Vagina (tissue), 2 donors: ENCODE data around the gene RUNDC1. TPM values are rescaled to one million over a fixed set of nuclear protein-coding genes. Genes with fewer than 3 reads are reported as not detected.

ENCODE experiments used
- DNase-seq, 2 donors: peaks; one replicate each; pipeline ENCODE4 v3.0.0-alpha.2; 2017; ENCODE audit errors: extremely low spot score in 2 of 2
- H3K27ac ChIP-seq: fragments of 200-600 bp; sonication (generic); one replicate; pipeline ENCODE4 v1.5.1; 2019
- H3K27me3 ChIP-seq: fragments of 200-600 bp; sonication (generic); one replicate; pipeline ENCODE4 v1.5.1; 2019
- H3K36me3 ChIP-seq, 2 donors: fragments of 200-600 bp; sonication (generic); one replicate each; pipeline ENCODE4 v1.5.1; 2017 to 2019
- H3K4me1 ChIP-seq: fragments of 200-600 bp; sonication (generic); one replicate; pipeline ENCODE4 v1.5.1; 2019
- H3K4me3 ChIP-seq, 2 donors: fragments of 200-600 bp; sonication (generic); 1 replicate in 1 of 2; 2 replicates in 1 of 2; pipeline ENCODE4 v1.5.1; 2016 to 2019
- H3K9me3 ChIP-seq: fragments of 200-600 bp; sonication (generic); one replicate; pipeline ENCODE4 v1.5.1; 2019
- POLR2A ChIP-seq, 2 donors: fragments of 450-650 bp; IDR thresholded peaks; one replicate each; pipeline ENCODE4 v1.6.1; 2017; ENCODE audit warnings: antibody characterized with exemption in 2 of 2, mild to moderate bottlenecking in 2 of 2, moderate library complexity in 2 of 2
- POLR2AphosphoS5 ChIP-seq, 2 donors: sonication (generic); formaldehyde crosslinking; IDR thresholded peaks; one replicate each; pipeline ENCODE4 v1.9.0; 2017; ENCODE audit warnings: antibody characterized with exemption in 2 of 2, mild to moderate bottlenecking in 2 of 2, low read depth in 1 of 2; ENCODE audit not compliant: insufficient read depth in 1 of 2
- intact Hi-C: fragments of 100-400 bp; cut with DNase I; formaldehyde crosslinking; loops from one replicate; pipeline ENCODE4 v1.15.1; 2023
- total RNA-seq: library from RNA; depleted of rRNA; stranded (reverse); fragments of >200 nt; gene quantifications from one replicate; pipeline ENCODE4 v1.2.3, GENCODE V29; 2016
- TF ChIP-seq, protein P1 (sequence below), 3 experiments: fragments of 450-650 bp in 2 of 3; fragments of 200-600 bp in 1 of 3; sonication (generic) in 1 of 3; IDR thresholded peaks; one replicate each; pipeline ENCODE4 v1.5.1; 2017 to 2019; ENCODE audit warnings: antibody characterized with exemption in 3 of 3, mild to moderate bottlenecking in 2 of 3, moderate library complexity in 2 of 3

RUNDC1 gene
- total RNA-seq, 1 donor from 2014 or later = 21.4 TPM

DNA sequence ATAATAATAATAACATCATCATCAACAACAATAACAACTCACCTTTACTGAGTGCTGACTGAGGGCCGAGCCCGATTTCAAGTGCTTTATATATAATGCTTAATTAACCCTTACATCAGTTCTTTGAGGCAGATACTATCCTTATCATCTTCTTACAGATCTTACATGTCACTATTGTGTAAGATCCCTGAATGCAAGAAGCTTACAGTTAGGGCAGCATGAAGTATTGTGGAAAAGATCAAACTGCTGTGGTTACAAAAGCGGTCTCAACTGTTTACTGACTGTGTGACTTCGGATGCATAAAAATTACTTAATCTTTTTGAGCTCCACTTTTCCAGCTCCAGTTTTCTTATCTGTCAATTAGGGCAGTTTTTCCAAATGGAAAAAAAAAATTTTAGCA, 38.6 kb downstream of the RUNDC1 start:
- no peak overlapping the region for H3K4me3 ChIP-seq
- intact Hi-C loops = no loop called here
- peaks cover 0 to 28% of the 10 kb centered on the region in 2 donors for H3K36me3 ChIP-seq
- H3K4me1 ChIP-seq = peaks cover 65% of the 10 kb centered on the region
- peak overlapping the region; percentile 99 for H3K27ac ChIP-seq
- no peaks in the 10 kb centered on the region for H3K9me3 ChIP-seq
- TF ChIP-seq, protein P1, sequence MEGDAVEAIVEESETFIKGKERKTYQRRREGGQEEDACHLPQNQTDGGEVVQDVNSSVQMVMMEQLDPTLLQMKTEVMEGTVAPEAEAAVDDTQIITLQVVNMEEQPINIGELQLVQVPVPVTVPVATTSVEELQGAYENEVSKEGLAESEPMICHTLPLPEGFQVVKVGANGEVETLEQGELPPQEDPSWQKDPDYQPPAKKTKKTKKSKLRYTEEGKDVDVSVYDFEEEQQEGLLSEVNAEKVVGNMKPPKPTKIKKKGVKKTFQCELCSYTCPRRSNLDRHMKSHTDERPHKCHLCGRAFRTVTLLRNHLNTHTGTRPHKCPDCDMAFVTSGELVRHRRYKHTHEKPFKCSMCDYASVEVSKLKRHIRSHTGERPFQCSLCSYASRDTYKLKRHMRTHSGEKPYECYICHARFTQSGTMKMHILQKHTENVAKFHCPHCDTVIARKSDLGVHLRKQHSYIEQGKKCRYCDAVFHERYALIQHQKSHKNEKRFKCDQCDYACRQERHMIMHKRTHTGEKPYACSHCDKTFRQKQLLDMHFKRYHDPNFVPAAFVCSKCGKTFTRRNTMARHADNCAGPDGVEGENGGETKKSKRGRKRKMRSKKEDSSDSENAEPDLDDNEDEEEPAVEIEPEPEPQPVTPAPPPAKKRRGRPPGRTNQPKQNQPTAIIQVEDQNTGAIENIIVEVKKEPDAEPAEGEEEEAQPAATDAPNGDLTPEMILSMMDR (IDR thresholded peaks at IDR 0.05) = no peak
- no peak for TF ChIP-seq POLR2A (IDR thresholded peaks at IDR 0.05)
- no peak for TF ChIP-seq POLR2AphosphoS5 (IDR thresholded peaks at IDR 0.05; ENCODE audit: insufficient read depth in 1 of 2, low read depth in 1 of 2)
- H3K27me3 ChIP-seq = no peaks in the 10 kb centered on the region
- no peak for DNase-seq

DNA sequence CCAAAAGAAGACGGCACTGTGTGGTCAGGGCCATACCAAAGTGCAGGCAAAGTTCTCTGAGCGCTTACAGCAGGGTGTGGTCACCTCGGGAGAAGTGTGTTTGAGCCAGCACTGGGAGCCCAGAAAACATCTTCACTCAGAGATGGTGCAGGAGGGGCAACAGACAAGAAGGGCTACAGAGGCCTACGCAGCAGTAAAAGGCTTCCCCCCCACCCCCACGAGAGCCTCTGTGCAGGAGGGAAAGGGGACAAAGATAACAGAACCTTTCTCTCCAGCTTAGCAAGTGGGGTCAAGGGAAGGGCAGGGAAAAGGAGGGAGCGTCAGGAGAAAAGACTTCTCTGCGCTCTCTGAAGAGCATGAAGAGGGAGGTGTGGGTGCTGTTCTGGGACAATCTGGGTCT, 39.1 kb downstream of the RUNDC1 start:
- Histone ChIP-seq H3K9me3 (no peaks in the 10 kb centered on the region), H3K4me3 (peak overlapping the region; percentile 5 to 100), H3K4me1 (peaks cover 65% of the 10 kb centered on the region), H3K27me3 (no peaks in the 10 kb centered on the region), H3K27ac (peak overlapping the region; percentile 99), H3K36me3 (peaks cover 0 to 27% of the 10 kb centered on the region in 2 donors)
- TF ChIP-seq, protein P1 (IDR thresholded peaks at IDR 0.05) = no peak
- no peak for TF ChIP-seq POLR2A (IDR thresholded peaks at IDR 0.05)
- TF ChIP-seq POLR2AphosphoS5 (IDR thresholded peaks at IDR 0.05; ENCODE audit: insufficient read depth in 1 of 2, low read depth in 1 of 2) = no peak
- no peak for DNase-seq
- intact Hi-C loops = no loop called here

DNA sequence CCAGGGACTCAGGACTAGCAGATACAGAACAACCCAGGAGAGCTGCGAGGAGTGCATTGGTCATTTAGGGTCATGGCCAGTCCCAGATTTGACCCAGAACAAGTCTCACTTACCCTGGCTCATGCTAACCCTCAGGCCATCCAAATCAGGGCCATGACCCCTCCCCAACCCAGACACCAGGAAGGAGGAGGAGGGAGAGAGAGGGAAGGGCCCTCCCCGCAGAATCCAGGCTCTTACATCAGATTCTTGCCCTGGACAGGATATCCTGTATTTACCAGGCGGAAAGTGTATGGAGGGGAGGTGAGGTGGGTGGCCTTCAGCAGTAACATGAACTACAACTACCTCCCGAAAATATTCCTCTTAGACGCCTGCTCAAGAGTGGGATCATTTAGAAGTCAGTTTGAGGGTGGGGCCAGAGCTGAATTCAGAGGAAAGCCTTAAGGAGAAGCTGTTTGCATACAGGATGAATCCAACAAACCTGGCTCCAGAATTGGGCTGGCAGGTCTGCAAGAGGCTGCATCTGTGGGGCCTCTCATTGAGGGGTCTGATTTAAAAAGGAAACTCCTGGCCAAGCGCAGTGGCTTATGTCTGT, 39.8 kb downstream of the RUNDC1 start:
- no peak for DNase-seq
- TF ChIP-seq POLR2AphosphoS5 (IDR thresholded peaks at IDR 0.05; ENCODE audit: insufficient read depth in 1 of 2, low read depth in 1 of 2) = no peak
- TF ChIP-seq POLR2A (IDR thresholded peaks at IDR 0.05) = no peak
- TF ChIP-seq, protein P1 (IDR thresholded peaks at IDR 0.05) = no peak
- Histone ChIP-seq H3K4me1 (peaks cover 65% of the 10 kb centered on the region), H3K27me3 (no peaks in the 10 kb centered on the region), H3K4me3 (peak overlapping the region; percentile 5 to 100), H3K9me3 (no peaks in the 10 kb centered on the region), H3K27ac (peak overlapping the region; percentile 99), H3K36me3 (peaks cover 0 to 27% of the 10 kb centered on the region in 2 donors)
- intact Hi-C loops = loop anchor here (10.0 kb wide), 2 partner anchors 105 to 315 kb away; partner anchors contain the start of gene BRCA1

DNA sequence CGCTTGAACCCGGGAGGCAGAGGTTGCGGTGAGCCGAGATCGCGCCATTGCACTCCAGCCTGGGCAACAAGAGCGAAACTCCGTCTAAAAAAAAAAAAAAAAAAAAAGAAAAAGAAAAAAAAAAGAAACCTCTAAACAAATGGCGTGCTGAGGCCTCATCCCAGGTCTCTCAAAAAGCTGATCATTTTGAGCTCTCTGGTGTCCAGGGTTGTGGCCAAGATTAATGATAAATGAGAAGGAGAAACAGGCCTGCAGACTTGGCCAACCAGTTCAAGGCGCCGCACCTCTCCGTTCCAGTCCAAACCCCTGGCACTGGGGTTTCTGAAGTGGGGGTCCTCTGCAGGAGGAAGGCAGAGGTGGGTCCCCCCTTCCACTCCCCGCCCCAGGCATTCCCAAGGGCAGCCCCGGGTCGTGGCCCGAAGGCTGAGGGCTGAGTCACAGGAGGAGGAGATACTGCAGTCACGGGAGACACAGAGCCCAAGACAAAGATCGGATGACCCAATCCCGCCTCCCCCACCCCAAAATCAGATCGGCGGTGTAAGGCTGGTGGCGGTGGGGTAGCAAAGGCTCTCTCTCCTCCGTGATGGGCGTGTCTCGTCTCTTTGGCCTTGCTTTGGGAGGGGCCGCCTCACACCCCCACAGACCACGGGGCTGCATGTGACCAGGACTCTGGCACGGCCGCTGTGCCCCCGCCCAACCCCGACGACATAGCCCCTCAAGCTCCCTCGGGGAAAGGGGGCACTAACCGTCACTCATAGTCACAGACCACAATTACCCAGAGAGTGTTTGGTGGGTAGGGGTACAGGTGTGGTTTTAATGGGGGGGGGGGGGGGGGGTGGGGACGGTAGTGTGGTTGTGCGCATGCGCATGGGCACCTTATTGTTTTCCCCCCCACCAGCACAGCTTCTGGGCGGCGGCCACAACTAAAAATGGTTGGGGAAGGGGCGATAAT, 40.7 kb downstream of the RUNDC1 start:
- Histone ChIP-seq H3K27ac (peak overlapping the region; percentile 99), H3K4me3 (peak overlapping the region; percentile 100), H3K27me3 (no peaks in the 10 kb centered on the region), H3K9me3 (no peaks in the 10 kb centered on the region), H3K4me1 (peaks cover 65% of the 10 kb centered on the region), H3K36me3 (peaks cover 0 to 18% of the 10 kb centered on the region in 2 donors)
- peak in 1 of 2 donors; percentile 91 for DNase-seq
- intact Hi-C loops = loop anchor here (10.0 kb wide), 2 partner anchors 104 to 314 kb away; partner anchors contain the start of gene BRCA1
- TF ChIP-seq POLR2A (IDR thresholded peaks at IDR 0.05) (peak in 1 of 2 donors; percentile 54), POLR2AphosphoS5 (IDR thresholded peaks at IDR 0.05; ENCODE audit: insufficient read depth in 1 of 2, low read depth in 1 of 2) (peak in 1 of 2 donors; percentile 89)
- TF ChIP-seq, protein P1 (IDR thresholded peaks at IDR 0.05) = no peak
